Measurements from ENCODE around the gene CA7.
"Not testable (repeated sequence)": the region's sequence is repeated elsewhere in the genome, so short reads cannot be mapped to it uniquely, and the experiment has no call there.

Gene CA7

GRCh38 chr16:66846831-66847230, 2.6 kb downstream of the CA7 start:
- no peak for DNase-seq (ENCODE audit: low read depth)

- DNase-seq (ENCODE audit: low read depth) = no peak
Observed at GRCh38 chr16:66847533-66848067, 3.4 kb downstream of the CA7 start.

GRCh38 chr16:66848172-66848571, 4.0 kb downstream of the CA7 start:
- no peak for DNase-seq (ENCODE audit: low read depth)

- no peak for DNase-seq (ENCODE audit: low read depth)
Observed at GRCh38 chr16:66849021-66849420, 4.8 kb downstream of the CA7 start.

- DNase-seq (ENCODE audit: low read depth) = no peak
Observed at GRCh38 chr16:66849549-66849948, 5.3 kb downstream of the CA7 start.

- no peak for DNase-seq (ENCODE audit: low read depth)
Observed at GRCh38 chr16:66850115-66850815, 6.1 kb downstream of the CA7 start.

GRCh38 chr16:66851166-66851964, 7.2 kb downstream of the CA7 start:
- no peak for DNase-seq (ENCODE audit: low read depth)

- no peak for DNase-seq (ENCODE audit: low read depth)
Observed at GRCh38 chr16:66853261-66854139, 9.3 kb downstream of the CA7 start.

- DNase-seq (ENCODE audit: low read depth) = no peak
Observed at GRCh38 chr16:66856184-66856730, 12.0 kb downstream of the CA7 start.

- DNase-seq (ENCODE audit: low read depth) = no peak
Observed at GRCh38 chr16:66856801-66857200, 12.6 kb downstream of the CA7 start.

- no peak for DNase-seq (ENCODE audit: low read depth)
Observed at GRCh38 chr16:66857437-66857836, 13.2 kb downstream of the CA7 start.

GRCh38 chr16:66858740-66859396, 14.7 kb downstream of the CA7 start:
- no peak for DNase-seq (ENCODE audit: low read depth)

- no peak for DNase-seq (ENCODE audit: low read depth)
Observed at GRCh38 chr16:66859397-66860068, 15.3 kb downstream of the CA7 start.

- no peak for DNase-seq (ENCODE audit: low read depth)
Observed at GRCh38 chr16:66862023-66862520, 17.9 kb downstream of the CA7 start.

- no peak for DNase-seq (ENCODE audit: low read depth)
Observed at GRCh38 chr16:66863707-66864106, 19.5 kb downstream of the CA7 start.

GRCh38 chr16:66869424-66869823, 25.2 kb downstream of the CA7 start:
- DNase-seq (ENCODE audit: low read depth) = no peak

GRCh38 chr16:66871363-66871762, 27.1 kb downstream of the CA7 start:
- not testable (repeated sequence) for DNase-seq (ENCODE audit: low read depth)

GRCh38 chr16:66871840-66872239, 27.6 kb downstream of the CA7 start:
- no peak for DNase-seq (ENCODE audit: low read depth)

GRCh38 chr16:66872559-66872942, 28.3 kb downstream of the CA7 start:
- no peak for DNase-seq (ENCODE audit: low read depth)

GRCh38 chr16:66872943-66873684, 28.9 kb downstream of the CA7 start:
- peak; percentile 79 for DNase-seq (ENCODE audit: low read depth)
